HG03060 (cell line): ENCODE data around the gene SYT17.

Experiments used
- ATAC-seq: cut with Tn5 transposase; IDR thresholded peaks from one replicate; pipeline ENCODE4 v1.9.1; 2021; ENCODE audit warnings: low read depth, moderate number of reproducible peaks; ENCODE audit not compliant: unreplicated experiment

SYT17 gene

GRCh38 chr16:19167710-19168370 lies at the start of gene SYT17:
SYT17 (plus strand) TSS chr16:19168240; CDS start chr16:19168647, 407 bp downstream.
- no peak for ATAC-seq

GRCh38 chr16:19118938-19119431 lies 49.1 kb upstream of the SYT17 start:
- ATAC-seq = no peak

GRCh38 chr16:19119564-19119963 lies 48.5 kb upstream of the SYT17 start:
- ATAC-seq = no peak

- no peak for ATAC-seq
Observed at GRCh38 chr16:19123535-19124178, 44.4 kb upstream of the SYT17 start.

- no peak for ATAC-seq
Observed at GRCh38 chr16:19126300-19126699, 41.7 kb upstream of the SYT17 start.

GRCh38 chr16:19127205-19127604 lies 40.8 kb upstream of the SYT17 start:
- ATAC-seq = no peak

GRCh38 chr16:19127674-19128131 lies 40.3 kb upstream of the SYT17 start:
- ATAC-seq = no peak

GRCh38 chr16:19128454-19129200 lies 39.4 kb upstream of the SYT17 start:
- no peak for ATAC-seq

GRCh38 chr16:19130385-19130784 lies 37.7 kb upstream of the SYT17 start:
- ATAC-seq = no peak

- ATAC-seq = no peak
Observed at GRCh38 chr16:19130852-19131824, 36.9 kb upstream of the SYT17 start.

GRCh38 chr16:19131825-19132218 lies 36.2 kb upstream of the SYT17 start:
- no peak for ATAC-seq

GRCh38 chr16:19132255-19132654 lies 35.8 kb upstream of the SYT17 start:
- ATAC-seq = no peak

GRCh38 chr16:19132898-19133297 lies 35.1 kb upstream of the SYT17 start:
- ATAC-seq = no peak

- no peak for ATAC-seq
Observed at GRCh38 chr16:19133600-19133999, 34.4 kb upstream of the SYT17 start.

- no peak for ATAC-seq
Observed at GRCh38 chr16:19135201-19135842, 32.7 kb upstream of the SYT17 start.

- no peak for ATAC-seq
Observed at GRCh38 chr16:19135896-19136438, 32.1 kb upstream of the SYT17 start.

- ATAC-seq = no peak
Observed at GRCh38 chr16:19136549-19137196, 31.4 kb upstream of the SYT17 start.

GRCh38 chr16:19137201-19138128 lies 30.6 kb upstream of the SYT17 start:
- no peak for ATAC-seq
